ENCODE results near the gene RAB7B.

Gene RAB7B

GRCh38 chr1:205927676-205928075 is 75.5 kb downstream of the RAB7B start:
- no peak for TF ChIP-seq CTCF (IDR thresholded peaks at IDR 0.05; ENCODE audit: borderline replicate concordance, insufficient read depth, low read depth, low read length)
- H3K4me3 ChIP-seq (ENCODE audit: low read depth, low read length) = no peak overlapping the region

- no peak overlapping the region for H3K4me3 ChIP-seq (ENCODE audit: low read depth, low read length)
- TF ChIP-seq CTCF (IDR thresholded peaks at IDR 0.05; ENCODE audit: borderline replicate concordance, insufficient read depth, low read depth, low read length) = no peak
Measured at GRCh38 chr1:205927247-205927646, 75.9 kb downstream of the RAB7B start.
